ENCODE measurements around the gene LRBA. TPM values are rescaled to one million over a fixed set of nuclear protein-coding genes. Genes with fewer than 3 reads are reported as not detected.

The LRBA gene
- total and polyA plus RNA-seq, 9 donors: 9.7 to 49.2 (median 30.4) TPM

- Histone ChIP-seq H3K36me3 (no peaks in the 10 kb centered on the region), H3K27me3 (no peaks in the 10 kb centered on the region), H3K27ac (no peak overlapping the region), H3K4me3 (no peak overlapping the region), H3K4me1 (ENCODE audit: insufficient read depth) (no peaks in the 10 kb centered on the region), H3K9me3 (no peaks in the 10 kb centered on the region)
- no peak for DNase-seq
- TF ChIP-seq EP300 (IDR thresholded peaks at IDR 0.05) (no peak), POLR2A (IDR thresholded peaks at IDR 0.05) (no peak), CTCF (IDR thresholded peaks at IDR 0.05) (no peak)
- 92 to 95% (median 95%) methylated on average over 12 of the region's 12 CpGs for WGBS, 3 donors
- intact Hi-C loops (cut with DNase I): no loop called here
Measured at GRCh38 chr4:150598909-150599308, 416.2 kb downstream of the LRBA start.

GRCh38 chr4:150593996-150594395, 421.1 kb downstream of the LRBA start:
- Histone ChIP-seq H3K27ac (no peak overlapping the region), H3K9me3 (no peaks in the 10 kb centered on the region), H3K4me3 (no peak overlapping the region), H3K27me3 (no peaks in the 10 kb centered on the region), H3K4me1 (ENCODE audit: insufficient read depth) (no peaks in the 10 kb centered on the region), H3K36me3 (no peaks in the 10 kb centered on the region)
- WGBS, 3 donors: 78 to 89% (median 89%) methylated on average over 1 of the region's 1 CpG
- intact Hi-C loops (cut with DNase I): no loop called here
- DNase-seq: no peak
- no peak for TF ChIP-seq CTCF (IDR thresholded peaks at IDR 0.05)
- TF ChIP-seq POLR2A (IDR thresholded peaks at IDR 0.05): no peak
- no peak for TF ChIP-seq EP300 (IDR thresholded peaks at IDR 0.05)

GRCh38 chr4:150591904-150592303, 423.2 kb downstream of the LRBA start:
- H3K9me3 ChIP-seq: no peaks in the 10 kb centered on the region
- intact Hi-C loops (cut with DNase I): no loop called here
- no peaks in the 10 kb centered on the region for H3K27me3 ChIP-seq
- DNase-seq: no peak
- no peak overlapping the region for H3K4me3 ChIP-seq
- no peaks in the 10 kb centered on the region for H3K4me1 ChIP-seq (ENCODE audit: insufficient read depth)
- TF ChIP-seq EP300 (IDR thresholded peaks at IDR 0.05): no peak
- no peak for TF ChIP-seq CTCF (IDR thresholded peaks at IDR 0.05)
- no peak for TF ChIP-seq POLR2A (IDR thresholded peaks at IDR 0.05)
- 93 to 97% (median 95%) methylated on average over 4 of the region's 4 CpGs for WGBS, 3 donors
- H3K27ac ChIP-seq: no peak overlapping the region
- H3K36me3 ChIP-seq: no peaks in the 10 kb centered on the region

- Histone ChIP-seq H3K36me3 (no peaks in the 10 kb centered on the region), H3K27me3 (no peaks in the 10 kb centered on the region), H3K27ac (no peak overlapping the region), H3K4me3 (no peak overlapping the region), H3K4me1 (ENCODE audit: insufficient read depth) (no peaks in the 10 kb centered on the region), H3K9me3 (no peaks in the 10 kb centered on the region)
- DNase-seq: no peak
- intact Hi-C loops (cut with DNase I): no loop called here
- WGBS, 3 donors: 75 to 82% (median 80%) methylated on average over 5 of the region's 5 CpGs
- no peak for TF ChIP-seq EP300 (IDR thresholded peaks at IDR 0.05)
- no peak for TF ChIP-seq CTCF (IDR thresholded peaks at IDR 0.05)
- no peak for TF ChIP-seq POLR2A (IDR thresholded peaks at IDR 0.05)
Measured at GRCh38 chr4:150591406-150591805, 423.7 kb downstream of the LRBA start.

- Histone ChIP-seq H3K4me1 (ENCODE audit: insufficient read depth) (no peaks in the 10 kb centered on the region), H3K27ac (no peak overlapping the region), H3K36me3 (no peaks in the 10 kb centered on the region), H3K27me3 (no peaks in the 10 kb centered on the region), H3K9me3 (no peaks in the 10 kb centered on the region), H3K4me3 (no peak overlapping the region)
- intact Hi-C loops (cut with DNase I): no loop called here
- no peak for DNase-seq
- TF ChIP-seq EP300 (IDR thresholded peaks at IDR 0.05) (no peak), CTCF (IDR thresholded peaks at IDR 0.05) (no peak), POLR2A (IDR thresholded peaks at IDR 0.05) (no peak)
- 93 to 95% (median 94%) methylated on average over 5 of the region's 5 CpGs for WGBS, 3 donors
Measured at GRCh38 chr4:150590631-150591030, 424.5 kb downstream of the LRBA start.

Measured in ovary (tissue), 9 donors.